Panc1 (cell line): ENCODE data around the gene EPYC. TPM values are rescaled to one million over a fixed set of nuclear protein-coding genes. Genes with fewer than 3 reads are reported as not detected.

Source experiments
- ATAC-seq: fragments of 200-7000 bp; cut with Tn5 transposase; 2 replicates; pipeline ENCODE4 v1.9.1; 2020; ENCODE audit warnings: mild to moderate bottlenecking, moderate library complexity
- BruUV-seq: library from RNA; stranded (reverse); fragments of 400-500 nt; replicated peaks from 2 replicates; lab custom pipeline; 2021; lab: Mats Ljungman, UMichigan
- CTCF ChIA-PET: fragments of 300-600 bp; sonication (Branson Sonifier 250); formaldehyde crosslinking; loops from one replicate; lab custom pipeline; 2022; ENCODE audit warnings: antibody characterized with exemption; lab: Charles Lee
- POLR2A ChIA-PET: fragments of 300-600 bp; sonication (Branson Sonifier 250); formaldehyde crosslinking; loops from one replicate; lab custom pipeline; 2022; ENCODE audit warnings: antibody characterized with exemption; lab: Charles Lee
- DNase-seq: peaks from one replicate; pipeline ENCODE4 v3.0.0-alpha.2; 2010; ENCODE audit warnings: low read depth, low spot score
- H3K27ac ChIP-seq: 2 replicates; pipeline ENCODE4 v1.5.1; 2011; ENCODE audit warnings: mild to moderate bottlenecking, low read length, inconsistent platforms
- H3K27me3 ChIP-seq: fragments of 200-500 bp; sonication (Bioruptor generic); 2 replicates; pipeline ENCODE4 v1.6.0; 2014; ENCODE audit warnings: low read length, inconsistent platforms; ENCODE audit not compliant: control insufficient read depth, insufficient read depth
- H3K36me3 ChIP-seq: fragments of 200-500 bp; sonication (Bioruptor generic); 2 replicates; pipeline ENCODE4 v1.5.1; 2014; ENCODE audit warnings: inconsistent platforms, mild to moderate bottlenecking, low read length, moderate library complexity; ENCODE audit not compliant: control insufficient read depth, insufficient read depth
- H3K4me1 ChIP-seq: 2 replicates; pipeline ENCODE4 v1.5.1; 2011; ENCODE audit warnings: inconsistent platforms, mild to moderate bottlenecking, low read length, moderate library complexity; ENCODE audit not compliant: control insufficient read depth, insufficient read depth
- H3K4me3 ChIP-seq, 2 experiments: 2 replicates each; pipeline ENCODE4 v1.5.1; 2011 to 2012; ENCODE audit warnings: low read depth in 2 of 2, low read length in 2 of 2, mild to moderate bottlenecking in 2 of 2, inconsistent platforms in 1 of 2, moderate library complexity in 1 of 2
- H3K9me3 ChIP-seq: fragments of 200-500 bp; sonication (Bioruptor generic); 2 replicates; pipeline ENCODE4 v1.5.1; 2014; ENCODE audit warnings: low read depth, mild to moderate bottlenecking, inconsistent platforms, low read length, moderate library complexity; ENCODE audit not compliant: control insufficient read depth, insufficient read depth
- CTCF ChIP-seq: fragments of 450-650 bp; IDR thresholded peaks from 2 replicates; pipeline ENCODE4 v1.5.1; 2017; ENCODE audit warnings: mild to moderate bottlenecking
- POLR2AphosphoS5 ChIP-seq: IDR thresholded peaks from 2 replicates; pipeline ENCODE4 v1.6.1; 2012; ENCODE audit warnings: mild to moderate bottlenecking, low read depth, low read length, moderate library complexity
- REST ChIP-seq, 2 experiments: IDR thresholded peaks; 2 replicates each; pipeline ENCODE4 v1.6.1; 2011 to 2012; ENCODE audit warnings: low read depth in 2 of 2, control low read depth in 1 of 2, low read length in 1 of 2, mild to moderate bottlenecking in 1 of 2, moderate library complexity in 1 of 2; ENCODE audit not compliant: insufficient read depth in 1 of 2
- SIN3A ChIP-seq: IDR thresholded peaks from 2 replicates; pipeline ENCODE4 v1.6.1; 2012; ENCODE audit warnings: low read depth, mild to moderate bottlenecking, low read length, moderate library complexity, borderline replicate concordance; ENCODE audit not compliant: insufficient read depth
- TCF7L2 ChIP-seq: IDR thresholded peaks from 2 replicates; pipeline ENCODE4 v1.6.1; 2011; ENCODE audit warnings: mild to moderate bottlenecking, low read depth, low read length, inconsistent platforms
- in situ Hi-C: cut with HindIII; loops from 2 replicates; pipeline ENCODE4 v1.10.0; 2016; ENCODE audit warnings: low sequenced_read_pairs, low pct_unique_long_range_greater_than_20kb
- intact Hi-C: fragments of 100-400 bp; cut with micrococcal nuclease; formaldehyde crosslinking; loops from one replicate; pipeline ENCODE4 v1.10.0; 2022; ENCODE audit not compliant: unreplicated experiment
- total RNA-seq: library from RNA; stranded (reverse); gene quantifications from one replicate; pipeline ENCODE4 v1.2.1, GENCODE V29; 2021; ENCODE audit not compliant: unreplicated experiment

Gene EPYC
- total RNA-seq, 1 experiment from 2014 or later: not detected

- ChIA-PET POLR2A (no interaction called here), CTCF (no interaction called here)
- no TSS peak for BruUV-seq
- Histone ChIP-seq H3K27me3 (no peaks in the 10 kb centered on the region), H3K4me3 (no peak overlapping the region), H3K27ac (no peak overlapping the region), H3K4me1 (no peaks in the 10 kb centered on the region), H3K36me3 (no peaks in the 10 kb centered on the region), H3K9me3 (no peaks in the 10 kb centered on the region)
- no peak for DNase-seq
- TF ChIP-seq REST (IDR thresholded peaks at IDR 0.05; ENCODE audit: insufficient read depth in 1 of 2, low read depth in 2 of 2, low read length in 1 of 2): no peak
- TF ChIP-seq SIN3A: no peak
- no peak for TF ChIP-seq CTCF
- TF ChIP-seq POLR2AphosphoS5: no peak
- TF ChIP-seq TCF7L2: no peak
- no peak for ATAC-seq
- in situ Hi-C loops: no loop called here
- intact Hi-C loops: no loop called here
Measured at GRCh38 chr12:91019455-91019854, 14.7 kb upstream of the EPYC start.

GRCh38 chr12:91017511-91018263, 12.9 kb upstream of the EPYC start:
- H3K4me3 ChIP-seq: no peak overlapping the region
- BruUV-seq: no TSS peak
- CTCF ChIA-PET: no interaction called here
- H3K27me3 ChIP-seq: no peaks in the 10 kb centered on the region
- POLR2A ChIA-PET: interaction anchor here (0.6 kb wide), 1 partner anchor 8 kb away, joined by 3 read pairs; no protein-coding TSS in a partner anchor
- ATAC-seq: no peak
- intact Hi-C loops: no loop called here
- H3K36me3 ChIP-seq: no peaks in the 10 kb centered on the region
- in situ Hi-C loops: no loop called here
- DNase-seq: no peak
- H3K9me3 ChIP-seq: no peaks in the 10 kb centered on the region
- H3K27ac ChIP-seq: no peak overlapping the region
- no peaks in the 10 kb centered on the region for H3K4me1 ChIP-seq
- no peak for TF ChIP-seq SIN3A
- TF ChIP-seq POLR2AphosphoS5: no peak
- TF ChIP-seq REST (IDR thresholded peaks at IDR 0.05; ENCODE audit: insufficient read depth in 1 of 2, low read depth in 2 of 2, low read length in 1 of 2): no peak
- TF ChIP-seq TCF7L2: no peak
- TF ChIP-seq CTCF: no peak
